Osteocyte (in vitro differentiated cells): Measurements from ENCODE around the gene GPC5. TPM values are rescaled to one million over a fixed set of nuclear protein-coding genes. Genes with fewer than 3 reads are reported as not detected.

Experiments used
- DNase-seq: peaks from one replicate; pipeline ENCODE4 v3.0.0; 2021; ENCODE audit warnings: mixed read lengths; ENCODE audit not compliant: unreplicated experiment; ENCODE audit errors: extremely low spot score
- H3K27ac Mint-ChIP-seq: one replicate; pipeline ENCODE4 v1.8.0; 2021; ENCODE audit warnings: mild to moderate bottlenecking, mixed read lengths; ENCODE audit not compliant: unreplicated experiment
- H3K27me3 Mint-ChIP-seq: one replicate; pipeline ENCODE4 v1.8.0; 2021; ENCODE audit warnings: mixed read lengths; ENCODE audit not compliant: unreplicated experiment
- H3K36me3 Mint-ChIP-seq: one replicate; pipeline ENCODE4 v1.8.0; 2021; ENCODE audit warnings: mixed read lengths; ENCODE audit not compliant: unreplicated experiment
- H3K4me1 Mint-ChIP-seq: one replicate; pipeline ENCODE4 v1.8.0; 2021; ENCODE audit warnings: mixed read lengths; ENCODE audit not compliant: unreplicated experiment
- H3K4me3 Mint-ChIP-seq: one replicate; pipeline ENCODE4 v1.8.0; 2021; ENCODE audit warnings: mild to moderate bottlenecking, moderate library complexity, mixed read lengths; ENCODE audit not compliant: unreplicated experiment
- H3K9me3 Mint-ChIP-seq: one replicate; pipeline ENCODE4 v1.8.0; 2021; ENCODE audit warnings: mixed read lengths; ENCODE audit not compliant: unreplicated experiment
- microRNA-seq: library from miRNA; unstranded; fragments of <30 nt; microRNA quantifications from one replicate; pipeline ENCODE4 v1.1.0, GENCODE V29; 2020; ENCODE audit not compliant: unreplicated experiment
- total RNA-seq: library from RNA; stranded (reverse); gene quantifications from 2 replicates; pipeline ENCODE4 v1.2.1, GENCODE V29; 2021
- TF ChIP-seq, protein P1 (sequence below): fragments of 200-600 bp; sonication (generic); IDR thresholded peaks from 2 replicates; pipeline ENCODE4 v1.5.0; 2021; ENCODE audit warnings: antibody characterized with exemption, mild to moderate bottlenecking, moderate library complexity

GPC5 gene
- total RNA-seq, 1 donor from 2014 or later, result 12.9 TPM

DNA sequence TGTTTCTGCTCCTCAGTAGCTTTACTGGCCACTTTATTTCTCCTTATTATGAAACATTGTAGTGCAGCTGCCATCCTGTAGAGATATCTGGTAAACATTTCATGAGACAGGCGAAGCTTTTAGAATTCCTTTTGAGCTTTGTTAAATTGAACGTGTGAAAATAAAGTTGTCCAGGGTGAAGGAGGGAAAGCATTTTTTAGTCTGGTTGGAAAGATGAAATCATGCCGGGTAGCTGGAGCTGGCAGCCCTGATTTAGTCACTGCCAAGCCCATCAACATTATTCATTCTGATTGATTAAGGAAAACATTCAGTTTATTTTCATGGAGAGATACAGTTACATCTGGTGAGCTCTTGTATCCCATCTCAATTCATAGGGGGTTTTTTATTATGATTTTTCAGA lies 1502.0 kb downstream of the GPC5 start:
- Mint-ChIP-seq H3K27ac (no peak overlapping the region), H3K4me3 (no peak overlapping the region), H3K27me3 (peaks cover 33% of the 10 kb centered on the region), H3K36me3 (no peaks in the 10 kb centered on the region), H3K9me3 (peaks cover 14% of the 10 kb centered on the region), H3K4me1 (no peaks in the 10 kb centered on the region)
- TF ChIP-seq, protein P1, sequence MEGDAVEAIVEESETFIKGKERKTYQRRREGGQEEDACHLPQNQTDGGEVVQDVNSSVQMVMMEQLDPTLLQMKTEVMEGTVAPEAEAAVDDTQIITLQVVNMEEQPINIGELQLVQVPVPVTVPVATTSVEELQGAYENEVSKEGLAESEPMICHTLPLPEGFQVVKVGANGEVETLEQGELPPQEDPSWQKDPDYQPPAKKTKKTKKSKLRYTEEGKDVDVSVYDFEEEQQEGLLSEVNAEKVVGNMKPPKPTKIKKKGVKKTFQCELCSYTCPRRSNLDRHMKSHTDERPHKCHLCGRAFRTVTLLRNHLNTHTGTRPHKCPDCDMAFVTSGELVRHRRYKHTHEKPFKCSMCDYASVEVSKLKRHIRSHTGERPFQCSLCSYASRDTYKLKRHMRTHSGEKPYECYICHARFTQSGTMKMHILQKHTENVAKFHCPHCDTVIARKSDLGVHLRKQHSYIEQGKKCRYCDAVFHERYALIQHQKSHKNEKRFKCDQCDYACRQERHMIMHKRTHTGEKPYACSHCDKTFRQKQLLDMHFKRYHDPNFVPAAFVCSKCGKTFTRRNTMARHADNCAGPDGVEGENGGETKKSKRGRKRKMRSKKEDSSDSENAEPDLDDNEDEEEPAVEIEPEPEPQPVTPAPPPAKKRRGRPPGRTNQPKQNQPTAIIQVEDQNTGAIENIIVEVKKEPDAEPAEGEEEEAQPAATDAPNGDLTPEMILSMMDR, result no peak
- DNase-seq, result no peak

DNA sequence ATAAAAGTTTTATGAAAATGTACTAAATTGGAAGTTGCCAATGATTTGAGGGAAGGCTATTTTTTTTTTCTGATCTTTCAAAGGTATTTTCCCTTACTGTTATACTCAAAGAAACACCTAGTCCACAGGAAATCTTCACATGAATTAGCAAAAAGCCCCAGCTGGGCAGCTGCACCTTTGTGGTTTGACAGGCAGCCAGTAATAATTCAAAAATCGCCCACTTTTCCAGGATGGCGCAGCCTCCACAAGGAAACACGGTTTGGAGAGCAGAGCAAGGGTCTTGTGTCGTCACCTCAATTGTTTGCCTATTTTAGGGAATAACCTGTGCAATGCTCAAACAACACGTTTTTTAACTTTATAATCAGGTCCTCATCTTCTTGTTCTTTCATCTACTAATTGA lies 1503.3 kb downstream of the GPC5 start:
- TF ChIP-seq, protein P1, result no peak
- peaks cover 23% of the 10 kb centered on the region for H3K9me3 Mint-ChIP-seq
- no peaks in the 10 kb centered on the region for H3K36me3 Mint-ChIP-seq
- peaks cover 43% of the 10 kb centered on the region for H3K27me3 Mint-ChIP-seq
- no peak overlapping the region for H3K4me3 Mint-ChIP-seq
- no peak for DNase-seq
- H3K4me1 Mint-ChIP-seq, result no peaks in the 10 kb centered on the region
- H3K27ac Mint-ChIP-seq, result no peak overlapping the region

DNA sequence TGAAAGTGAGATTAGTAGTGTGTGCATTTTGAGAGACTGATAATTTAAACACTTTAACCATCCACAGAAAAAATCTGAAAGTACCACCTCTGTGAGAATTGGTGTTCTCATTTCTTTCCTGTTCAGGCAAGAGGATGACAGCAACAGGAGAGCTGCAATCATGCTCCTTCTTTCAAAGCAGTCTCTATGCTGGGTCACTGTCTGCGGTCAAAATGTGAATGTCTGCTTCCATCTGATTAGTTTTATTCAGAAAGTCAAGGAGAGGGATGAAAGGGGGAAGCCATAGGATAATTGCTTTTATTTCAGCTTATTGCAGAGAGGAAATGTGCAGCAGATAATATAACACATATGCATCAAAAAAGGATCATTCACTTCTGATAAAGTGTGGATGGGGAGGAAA lies 1514.2 kb downstream of the GPC5 start:
- DNase-seq, result no peak
- Mint-ChIP-seq H3K4me3 (no peak overlapping the region), H3K27me3 (peaks cover 42% of the 10 kb centered on the region), H3K36me3 (no peaks in the 10 kb centered on the region), H3K9me3 (no peaks in the 10 kb centered on the region), H3K4me1 (no peaks in the 10 kb centered on the region), H3K27ac (no peak overlapping the region)
- TF ChIP-seq, protein P1, result no peak

DNA sequence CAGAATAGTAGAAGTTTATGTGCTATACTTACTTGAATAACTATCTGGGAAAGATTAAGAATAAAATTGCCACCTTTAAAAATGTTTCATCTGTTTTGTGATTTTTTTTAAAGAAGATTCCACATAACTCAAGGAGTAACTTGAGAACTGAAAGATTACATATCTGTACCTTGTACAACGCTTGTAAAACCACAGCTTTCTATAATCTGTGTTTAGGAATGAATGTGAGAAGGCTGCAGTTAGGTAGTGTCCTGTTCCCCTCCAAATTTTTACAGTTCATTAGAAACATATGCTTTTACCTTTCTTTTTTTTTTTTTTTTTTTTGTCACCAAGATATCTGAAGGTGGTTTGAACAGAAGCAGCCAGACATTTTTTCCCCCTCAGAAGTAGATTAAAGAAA lies 1515.4 kb downstream of the GPC5 start:
- Mint-ChIP-seq H3K4me3 (no peak overlapping the region), H3K4me1 (no peaks in the 10 kb centered on the region), H3K27me3 (peaks cover 43% of the 10 kb centered on the region), H3K36me3 (no peaks in the 10 kb centered on the region), H3K27ac (no peak overlapping the region), H3K9me3 (no peaks in the 10 kb centered on the region)
- DNase-seq, result no peak
- TF ChIP-seq, protein P1, result no peak

Small RNAs within 50 kb of the gene (microRNA-seq; reads per million reads assigned to microRNA genes)
- gene MIR548AS, result 1.6 reads per million

Other genes starting within 250 kb of the GPC5 start
- gene MIR17HG, start 50.9 kb upstream of the GPC5 start, total RNA-seq, result 2.4 and 3.1 TPM in 2 replicates